Cardiac septum (tissue), 1 donor: Measurements from ENCODE around the gene CEMIP2. TPM values are rescaled to one million over a fixed set of nuclear protein-coding genes. Genes with fewer than 3 reads are reported as not detected.
"Not testable (repeated sequence)": the region's sequence is repeated elsewhere in the genome, so short reads cannot be mapped to it uniquely, and the experiment has no call there.

Experiments used
- DNase-seq: peaks from one replicate; pipeline ENCODE4 v3.0.0-alpha.2; 2020; ENCODE audit warnings: low spot score
- intact Hi-C: fragments of 100-400 bp; cut with DNase I; formaldehyde crosslinking; loops from one replicate; pipeline ENCODE4 v1.14.0; 2022
- total RNA-seq: library from RNA; stranded (reverse); fragmentation: NEBNext Ultra II Directional; extraction: Animal tissue kit (Norgen Biotek cat#: 25700); gene quantifications from one replicate; pipeline ENCODE4 v1.2.1, GENCODE V29; 2021
- donor health status: DM: no; HTN: no; CAD: no.

The CEMIP2 gene
- total RNA-seq, 1 donor from 2014 or later = 11.2 TPM

- intact Hi-C loops = no loop called here
- DNase-seq = no peak
Observed at GRCh38 chr9:71725590-71726338, 42.5 kb downstream of the CEMIP2 start.

- intact Hi-C loops = no loop called here
- no peak for DNase-seq
Observed at GRCh38 chr9:71721855-71722254, 46.5 kb downstream of the CEMIP2 start.

GRCh38 chr9:71719562-71719961 is 48.8 kb downstream of the CEMIP2 start:
- DNase-seq = no peak
- intact Hi-C loops = loop anchor here (10.0 kb wide), 1 partner anchor 115 kb away; no protein-coding TSS in a partner anchor

DNA sequence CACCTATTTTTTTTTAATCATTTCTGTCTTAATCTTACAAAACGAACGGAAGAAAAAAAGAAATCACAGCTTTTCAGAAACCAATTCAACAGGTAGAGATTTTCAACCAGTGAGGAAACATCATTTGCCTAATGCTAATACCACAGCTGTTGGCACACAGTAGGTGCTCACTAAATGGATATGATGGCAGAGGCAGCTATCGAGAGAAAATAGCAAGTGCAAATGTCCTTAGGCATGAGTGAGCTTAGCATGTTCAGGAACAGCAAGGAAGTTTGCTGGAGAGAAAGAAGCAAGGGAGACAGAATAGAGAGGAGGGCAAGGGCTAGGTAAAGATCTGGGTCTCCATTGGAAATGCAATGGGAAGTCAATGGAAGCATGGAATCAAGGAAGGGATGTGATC is 49.2 kb downstream of the CEMIP2 start:
- intact Hi-C loops = loop anchor here (10.0 kb wide), 1 partner anchor 114 kb away; no protein-coding TSS in a partner anchor
- DNase-seq = no peak

- intact Hi-C loops = loop anchor here (10.0 kb wide), 1 partner anchor 112 kb away; no protein-coding TSS in a partner anchor
- no peak for DNase-seq
Observed at GRCh38 chr9:71716138-71716909, 52.0 kb downstream of the CEMIP2 start.

- DNase-seq = no peak
- intact Hi-C loops = loop anchor here (10.0 kb wide), 1 partner anchor 106 kb away; no protein-coding TSS in a partner anchor
Observed at GRCh38 chr9:71710856-71711255, 57.5 kb downstream of the CEMIP2 start.

GRCh38 chr9:71710201-71710600 is 58.1 kb downstream of the CEMIP2 start:
- intact Hi-C loops = loop anchor here (10.0 kb wide), 1 partner anchor 105 kb away; no protein-coding TSS in a partner anchor
- no peak for DNase-seq

DNA sequence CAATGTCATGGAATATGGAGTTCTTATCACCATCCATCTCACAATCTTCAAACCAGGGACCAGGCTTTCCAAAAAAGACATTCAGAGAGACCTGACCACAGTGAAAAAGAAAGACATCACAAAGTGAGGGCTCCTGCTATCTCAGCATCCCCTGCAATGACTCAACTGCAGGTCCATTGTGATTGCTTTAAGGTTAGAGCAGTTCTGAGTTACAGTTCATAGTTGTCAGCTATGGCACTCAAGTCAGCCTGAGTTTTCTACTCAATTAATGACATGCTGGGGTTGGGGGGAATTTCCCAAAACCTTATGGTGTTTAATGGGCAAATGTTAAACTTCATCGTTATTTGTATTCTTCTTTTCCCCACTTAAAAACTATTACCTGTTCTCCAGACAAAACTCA is 58.9 kb downstream of the CEMIP2 start:
- intact Hi-C loops = loop anchor here (10.0 kb wide), 1 partner anchor 55 kb away; the partner anchor contains the start of gene CEMIP2
- no peak for DNase-seq

- DNase-seq = no peak
- intact Hi-C loops = loop anchor here (10.0 kb wide), 1 partner anchor 59 kb away; the partner anchor contains the start of gene CEMIP2
Observed at GRCh38 chr9:71706176-71706575, 62.1 kb downstream of the CEMIP2 start.

GRCh38 chr9:71704796-71705195 is 63.5 kb downstream of the CEMIP2 start:
- intact Hi-C loops = loop anchor here (10.0 kb wide), 1 partner anchor 60 kb away; the partner anchor contains the start of gene CEMIP2

DNA sequence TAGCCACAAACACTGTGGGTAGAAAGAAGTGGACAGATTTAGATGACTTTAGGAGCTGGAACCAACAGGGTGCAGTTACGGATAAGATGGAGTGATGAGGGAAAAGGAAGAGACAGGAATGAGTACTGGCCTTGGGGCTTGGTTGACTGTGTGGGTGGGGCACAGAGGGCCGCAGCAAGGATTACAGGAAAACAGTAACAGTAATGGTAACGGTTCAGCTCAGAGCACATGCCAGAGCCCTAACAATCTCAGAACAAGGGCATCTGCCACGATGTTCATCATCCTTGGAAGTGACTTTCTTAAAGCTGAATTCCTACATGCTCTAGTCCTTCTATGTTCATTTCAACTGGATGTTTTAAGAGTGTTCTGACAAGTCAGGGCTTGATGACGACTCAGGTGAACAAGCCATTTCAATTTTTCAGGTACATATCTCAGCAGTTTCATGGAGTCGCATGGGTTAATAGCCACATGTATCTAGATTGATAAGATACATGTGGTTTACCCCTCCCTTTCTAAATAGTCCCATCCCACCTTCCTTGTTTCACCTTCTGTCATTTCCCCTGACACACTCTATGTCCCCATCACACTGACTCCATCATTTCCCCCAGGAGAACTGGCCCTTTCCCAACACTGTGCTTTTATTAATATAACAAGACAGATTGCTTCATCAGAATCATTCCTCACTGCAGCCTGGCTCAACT is 65.0 kb downstream of the CEMIP2 start:
- intact Hi-C loops = loop anchor here (10.0 kb wide), 1 partner anchor 61 kb away; the partner anchor contains the start of gene CEMIP2
- no peak for DNase-seq

More at GRCh38 chr9:71704796-71705195, 63.5 kb downstream of the CEMIP2 start:
- DNase-seq = no peak

- no peak for DNase-seq
- intact Hi-C loops = no loop called here
Observed at GRCh38 chr9:71697882-71698281, 70.4 kb downstream of the CEMIP2 start.

DNA sequence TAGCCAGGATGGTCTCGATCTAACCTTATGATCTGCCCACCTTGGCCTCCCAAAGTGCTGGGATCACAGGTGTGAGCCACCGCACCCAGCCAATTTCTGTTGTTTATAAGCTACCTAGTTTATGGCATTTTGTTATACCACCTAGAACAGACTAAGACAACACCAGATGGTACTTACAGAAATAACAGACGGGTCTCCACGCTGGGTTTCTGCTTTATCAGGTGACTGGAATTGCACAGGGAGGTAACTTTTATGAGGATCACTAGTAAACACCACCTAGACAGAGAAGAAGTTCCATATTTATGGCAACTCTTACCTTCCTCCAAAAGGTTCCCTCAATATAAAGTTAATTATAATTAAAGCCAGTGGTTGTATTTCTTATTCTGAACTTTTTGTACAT is 74.0 kb downstream of the CEMIP2 start:
- intact Hi-C loops = no loop called here
- no peak for DNase-seq

DNA sequence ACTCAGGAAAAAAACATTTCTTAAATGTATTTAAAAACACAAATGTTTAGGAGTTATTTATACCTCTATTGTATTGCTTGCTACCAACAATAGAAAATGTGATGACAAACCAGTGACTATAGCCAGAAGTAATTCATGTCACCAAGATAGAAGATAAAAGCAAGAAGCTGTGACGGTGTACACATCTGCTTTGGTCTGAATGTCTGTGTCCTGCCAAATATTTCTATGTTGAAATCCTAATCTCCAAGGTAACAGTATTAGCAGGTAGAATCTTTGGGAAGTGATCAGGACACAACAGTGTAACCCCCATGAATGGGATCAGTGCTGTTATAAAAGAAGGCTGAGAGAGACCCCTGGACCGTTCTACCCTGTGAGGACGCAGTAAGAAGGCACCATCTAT is 74.7 kb downstream of the CEMIP2 start:
- intact Hi-C loops = no loop called here

DNA sequence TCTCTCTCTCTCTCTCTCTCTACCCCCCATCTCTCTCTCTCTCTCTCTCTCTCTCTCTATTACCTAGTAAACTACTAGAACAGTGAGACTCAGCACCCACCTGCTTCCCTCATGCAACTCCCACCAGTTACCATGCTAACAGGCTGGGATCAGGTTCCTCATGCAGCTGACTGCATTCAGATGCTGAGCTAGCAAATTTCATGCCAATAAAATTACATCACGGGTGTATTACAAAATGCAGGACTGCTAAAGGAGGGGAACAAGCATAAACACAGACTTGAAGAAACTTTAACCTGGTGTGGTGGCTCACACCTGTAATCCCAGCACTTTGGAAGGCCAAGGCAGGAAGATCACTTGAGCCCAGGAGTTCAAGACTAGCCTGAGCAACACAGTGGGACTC is 76.0 kb downstream of the CEMIP2 start:
- intact Hi-C loops = no loop called here
- no peak for DNase-seq

More for the DNA sequence above, 74.7 kb downstream of the CEMIP2 start:
- no peak for DNase-seq

GRCh38 chr9:71691576-71691975 is 76.7 kb downstream of the CEMIP2 start:
- intact Hi-C loops, DNase-seq: not testable (repeated sequence)

DNA sequence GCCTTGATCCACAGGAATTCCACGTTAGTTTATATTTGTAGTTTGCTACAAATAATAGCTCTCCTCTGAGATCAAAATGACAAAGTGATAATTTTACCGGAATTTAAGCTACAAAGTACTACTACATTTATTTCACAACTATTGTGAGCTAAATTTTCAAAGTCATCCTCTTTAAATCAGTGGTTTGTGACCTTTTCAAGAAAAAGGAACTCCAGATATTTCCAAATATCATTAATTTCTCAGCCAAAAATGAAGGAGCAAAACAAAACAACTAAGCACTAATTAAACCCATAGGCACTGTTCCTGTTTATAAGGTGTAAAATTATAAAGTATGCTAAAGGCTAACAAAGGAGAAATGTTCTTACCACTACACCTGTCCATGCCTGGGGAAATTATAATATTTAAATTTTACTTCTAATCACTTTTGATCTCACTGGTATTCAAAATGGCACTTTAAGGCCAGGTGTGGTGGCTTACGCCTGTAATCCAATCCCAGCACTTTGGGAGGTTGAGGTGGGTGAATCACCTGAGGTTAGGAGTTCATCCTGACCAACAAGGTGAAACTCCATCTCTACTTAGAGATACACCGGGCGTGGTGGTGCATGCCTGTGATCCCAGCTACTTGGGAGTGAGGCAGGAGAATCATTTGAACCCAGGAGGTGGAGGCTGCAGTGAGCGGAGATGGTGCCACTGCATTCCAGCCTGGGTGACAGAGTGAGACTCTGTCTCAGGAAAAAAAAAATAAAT is 77.5 kb downstream of the CEMIP2 start:
- DNase-seq = no peak
- intact Hi-C loops = no loop called here

DNA sequence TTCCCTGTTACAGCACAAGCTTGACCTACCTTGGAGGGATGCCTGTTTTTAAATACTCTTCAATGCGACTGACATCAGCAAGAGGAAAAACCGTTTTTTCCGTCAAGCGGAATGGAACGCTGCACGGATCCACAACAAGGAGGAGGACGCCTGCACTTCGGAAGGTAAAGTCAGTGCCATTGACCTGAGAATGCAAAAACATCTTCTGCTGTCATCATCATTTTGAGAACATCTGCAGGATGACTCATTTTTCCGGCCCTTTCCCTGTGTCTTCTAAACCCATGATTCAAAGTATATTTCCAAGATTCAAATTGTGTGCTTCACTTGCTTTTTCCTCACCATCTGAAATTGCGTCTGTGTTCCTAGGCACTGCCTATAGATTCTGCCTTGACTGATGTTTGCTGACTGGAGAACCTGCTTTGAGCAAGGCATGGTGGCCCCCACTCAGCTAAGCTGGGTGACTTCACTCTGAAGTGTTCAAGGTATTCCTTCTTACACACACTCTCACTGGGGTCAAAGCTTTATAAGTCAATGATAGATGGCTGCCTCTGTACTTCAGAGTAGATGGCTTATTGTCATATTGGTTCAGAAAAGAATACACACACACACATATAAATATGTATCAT is 78.1 kb downstream of the CEMIP2 start:
- intact Hi-C loops = no loop called here
- no peak for DNase-seq

DNA sequence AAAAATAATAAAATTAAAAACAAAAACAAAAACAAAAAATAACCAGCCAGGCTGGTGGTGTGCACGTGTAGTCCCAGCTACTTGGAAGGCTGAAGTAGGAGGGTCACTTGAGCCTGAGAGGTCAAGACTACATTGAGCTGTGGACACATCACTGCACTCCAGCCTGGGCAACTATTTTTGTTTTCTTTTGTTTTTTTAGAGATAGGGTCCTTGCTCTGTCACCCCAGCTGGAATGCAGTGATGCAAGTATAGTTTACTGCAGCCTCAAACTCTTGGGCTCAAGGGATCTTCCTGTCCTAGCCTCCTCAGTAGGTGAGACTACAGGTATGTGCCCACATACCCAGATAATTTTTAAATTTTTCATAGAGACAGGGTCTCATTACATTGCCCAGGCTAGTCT is 80.6 kb downstream of the CEMIP2 start:
- intact Hi-C loops = no loop called here
- DNase-seq = no peak
